ENCODE data around the gene PNCK.

DNA sequence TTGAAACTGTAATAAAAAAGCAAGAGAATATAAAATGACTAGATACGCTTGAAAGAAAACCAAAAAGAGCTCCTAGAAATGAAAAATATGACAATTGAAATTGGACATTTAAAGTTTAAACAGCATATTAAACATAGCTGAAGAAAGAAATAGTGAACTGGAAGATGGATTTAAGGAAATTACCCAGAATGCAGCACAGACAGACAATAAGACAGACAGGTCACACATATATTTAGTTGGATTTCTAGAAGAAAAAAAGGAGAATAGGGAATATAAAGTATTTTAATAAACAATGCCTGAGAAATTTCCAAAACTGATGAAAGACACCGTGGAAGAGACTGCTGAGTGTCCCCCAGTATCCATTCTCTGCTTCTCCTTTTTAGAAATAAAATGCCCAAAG lies 20.1 kb downstream of the PNCK start:
- TF ChIP-seq ZNF274 (IDR thresholded peaks at IDR 0.05; ENCODE audit: low read depth, low read length) (no peak), YY1 (IDR thresholded peaks at IDR 0.05; ENCODE audit: insufficient read depth, insufficient read length) (no peak), SUZ12 (IDR thresholded peaks at IDR 0.05; ENCODE audit: extremely low read depth, insufficient read depth, insufficient read length) (no peak)

Data from NT2/D1 (cell line).